ENCODE data around the gene ARIH2. TPM values are rescaled to one million over a fixed set of nuclear protein-coding genes. Genes with fewer than 3 reads are reported as not detected.
"Not testable (repeated sequence)": the region's sequence is repeated elsewhere in the genome, so short reads cannot be mapped to it uniquely, and the experiment has no call there.

The ARIH2 gene
- total RNA-seq, 1 donor from 2014 or later = 88.1 TPM

GRCh38 chr3:49006408-49007067, 87.9 kb downstream of the ARIH2 start:
- Histone ChIP-seq H3K4me3 (peak overlapping the region; percentile 67), H3K36me3 (no peaks in the 10 kb centered on the region), H3K9me3 (no peaks in the 10 kb centered on the region), H3K4me1 (peaks cover 20% of the 10 kb centered on the region), H3K27ac (peak overlapping the region; percentile 89), H3K27me3 (no peaks in the 10 kb centered on the region)
- TF ChIP-seq, protein P1, sequence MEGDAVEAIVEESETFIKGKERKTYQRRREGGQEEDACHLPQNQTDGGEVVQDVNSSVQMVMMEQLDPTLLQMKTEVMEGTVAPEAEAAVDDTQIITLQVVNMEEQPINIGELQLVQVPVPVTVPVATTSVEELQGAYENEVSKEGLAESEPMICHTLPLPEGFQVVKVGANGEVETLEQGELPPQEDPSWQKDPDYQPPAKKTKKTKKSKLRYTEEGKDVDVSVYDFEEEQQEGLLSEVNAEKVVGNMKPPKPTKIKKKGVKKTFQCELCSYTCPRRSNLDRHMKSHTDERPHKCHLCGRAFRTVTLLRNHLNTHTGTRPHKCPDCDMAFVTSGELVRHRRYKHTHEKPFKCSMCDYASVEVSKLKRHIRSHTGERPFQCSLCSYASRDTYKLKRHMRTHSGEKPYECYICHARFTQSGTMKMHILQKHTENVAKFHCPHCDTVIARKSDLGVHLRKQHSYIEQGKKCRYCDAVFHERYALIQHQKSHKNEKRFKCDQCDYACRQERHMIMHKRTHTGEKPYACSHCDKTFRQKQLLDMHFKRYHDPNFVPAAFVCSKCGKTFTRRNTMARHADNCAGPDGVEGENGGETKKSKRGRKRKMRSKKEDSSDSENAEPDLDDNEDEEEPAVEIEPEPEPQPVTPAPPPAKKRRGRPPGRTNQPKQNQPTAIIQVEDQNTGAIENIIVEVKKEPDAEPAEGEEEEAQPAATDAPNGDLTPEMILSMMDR (IDR thresholded peaks at IDR 0.05) = no peak
- peak; percentile 1 for ATAC-seq
- intact Hi-C loops (cut with DNase I) = no loop called here
- peak; percentile 76 for DNase-seq

GRCh38 chr3:49007068-49007770, 88.6 kb downstream of the ARIH2 start, which contains the start of gene WDR6:
Gene WDR6 (plus strand): TSS chr3:49007391. CDS start chr3:49007432, 41 bp downstream.
- ATAC-seq (peak; percentile 94), DNase-seq (peak; percentile 99)
- Histone ChIP-seq H3K4me1 (peaks cover 20% of the 10 kb centered on the region), H3K9me3 (no peaks in the 10 kb centered on the region), H3K36me3 (no peaks in the 10 kb centered on the region), H3K4me3 (peak within 1 kb of the TSS; percentile 67), H3K27ac (peak within 1 kb of the TSS; percentile 89), H3K27me3 (no peaks in the 10 kb centered on the region)
- intact Hi-C loops (cut with DNase I) = no loop called here
- TF ChIP-seq, protein P1 (IDR thresholded peaks at IDR 0.05) = peak; percentile 40

DNA sequence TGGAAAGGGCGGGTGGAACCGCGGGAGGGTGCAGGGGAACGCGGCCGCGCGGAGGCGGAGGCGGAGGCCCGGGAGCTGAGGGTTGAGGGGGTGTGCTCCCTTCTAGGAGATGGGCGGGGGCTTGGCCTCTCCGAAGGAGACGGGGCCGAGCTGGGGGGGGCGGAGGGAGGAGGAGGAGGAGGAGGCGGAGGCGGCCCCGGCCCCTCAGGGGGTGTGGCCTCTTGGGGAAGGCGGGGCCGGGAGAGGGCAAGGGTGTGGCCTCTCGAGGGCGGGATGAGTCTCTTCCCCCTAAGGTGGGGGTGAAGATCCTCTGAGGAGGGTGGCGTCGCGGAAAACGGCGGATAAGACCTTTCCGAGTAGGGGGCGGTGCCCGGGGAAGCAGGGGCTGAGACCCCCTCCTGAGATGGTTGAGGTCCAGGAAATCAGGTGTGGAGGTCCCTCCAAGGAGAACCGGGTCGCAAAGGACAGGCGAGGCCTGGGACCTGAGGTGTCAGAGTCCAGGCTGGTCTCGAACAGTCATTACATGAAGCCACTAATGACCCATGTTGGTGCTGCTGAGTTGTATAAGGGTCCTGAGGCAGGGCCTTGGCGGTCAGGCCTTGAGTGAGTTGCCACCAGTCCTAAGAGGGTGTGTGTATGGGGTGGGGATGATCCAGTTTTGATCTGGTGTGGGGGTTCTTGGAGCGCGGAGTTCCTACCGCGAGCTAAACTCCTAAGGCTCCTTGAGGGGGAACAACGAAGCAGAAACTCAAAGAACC, 89.3 kb downstream of the ARIH2 start:
- no peaks in the 10 kb centered on the region for H3K27me3 ChIP-seq
- peaks cover 20% of the 10 kb centered on the region for H3K4me1 ChIP-seq
- TF ChIP-seq, protein P1 (IDR thresholded peaks at IDR 0.05) = no peak
- ATAC-seq (peak; percentile 87), DNase-seq (peak; percentile 96)
- peak overlapping the region; percentile 89 for H3K27ac ChIP-seq
- H3K4me3 ChIP-seq = peak overlapping the region; percentile 67
- H3K36me3 ChIP-seq = peaks cover 4% of the 10 kb centered on the region
- intact Hi-C loops (cut with DNase I) = no loop called here
- H3K9me3 ChIP-seq = no peaks in the 10 kb centered on the region

DNA sequence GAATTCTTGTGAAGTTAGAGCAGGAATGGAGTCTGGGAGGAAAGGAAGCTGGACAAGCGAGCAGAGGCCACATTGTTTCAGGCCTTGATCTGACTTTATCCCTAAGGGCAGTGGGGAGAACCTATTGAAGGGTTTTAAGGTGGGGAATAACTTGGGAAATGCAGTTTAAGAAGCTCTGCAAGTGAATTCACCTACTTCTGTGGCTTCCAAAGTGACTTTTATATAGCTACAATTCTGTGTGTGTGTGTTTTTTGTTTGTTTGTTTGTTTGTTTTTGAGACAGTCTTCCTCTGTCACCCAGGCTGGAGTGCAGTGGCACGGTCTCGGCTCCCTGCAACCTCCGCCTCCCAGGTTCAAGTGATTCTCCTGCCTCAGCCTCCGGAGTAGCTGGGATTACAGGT, 90.0 kb downstream of the ARIH2 start:
- H3K36me3 ChIP-seq; H3K9me3 ChIP-seq; intact Hi-C loops (cut with DNase I); ATAC-seq; DNase-seq; H3K27me3 ChIP-seq: not testable (repeated sequence)
- peak overlapping the region; percentile 67 for H3K4me3 ChIP-seq
- peaks cover 20% of the 10 kb centered on the region for H3K4me1 ChIP-seq
- H3K27ac ChIP-seq = peak overlapping the region; percentile 89

- TF ChIP-seq, protein P1 (IDR thresholded peaks at IDR 0.05) = no peak
- H3K4me3 ChIP-seq = no peak overlapping the region
- ATAC-seq (no peak), DNase-seq (no peak)
- intact Hi-C loops (cut with DNase I) = no loop called here
- peaks cover 11% of the 10 kb centered on the region for H3K36me3 ChIP-seq
- no peak overlapping the region for H3K27ac ChIP-seq
- H3K9me3 ChIP-seq = no peaks in the 10 kb centered on the region
- peaks cover 20% of the 10 kb centered on the region for H3K4me1 ChIP-seq
- H3K27me3 ChIP-seq = no peaks in the 10 kb centered on the region
Observed at GRCh38 chr3:49009396-49009795, 90.8 kb downstream of the ARIH2 start.

Measured in upper lobe of right lung (tissue), 1 donor.